AG08395 (cell line): ENCODE data around the gene SMIM22.

Source experiments
- DNase-seq: peaks from one replicate; pipeline ENCODE4 v3.0.0; 2012; ENCODE audit warnings: mixed read lengths, low spot score

Gene SMIM22

GRCh38 chr16:4795828-4796572, 831 bp downstream of the SMIM22 start:
- no peak for DNase-seq

GRCh38 chr16:4796982-4797804, 2.0 kb downstream of the SMIM22 start:
- DNase-seq = no peak

GRCh38 chr16:4797805-4798252, 2.7 kb downstream of the SMIM22 start:
- no peak for DNase-seq

- DNase-seq = no peak
These were observed 3.3 kb downstream of the SMIM22 start for GRCh38 chr16:4798456-4798855.

- DNase-seq = no peak
These were observed 4.1 kb downstream of the SMIM22 start for GRCh38 chr16:4799171-4799855.

- DNase-seq = no peak
These were observed 5.3 kb downstream of the SMIM22 start for GRCh38 chr16:4800290-4801041.

GRCh38 chr16:4801051-4801961, 6.1 kb downstream of the SMIM22 start:
- no peak for DNase-seq

- peak; percentile 43 for DNase-seq
These were observed 6.9 kb downstream of the SMIM22 start, which contains the start of gene ROGDI for GRCh38 chr16:4801962-4802658. ROGDI (minus strand) TSS chr16:4802633; CDS start chr16:4802571, 62 bp downstream.

GRCh38 chr16:4802659-4803287, 7.6 kb downstream of the SMIM22 start:
- DNase-seq = peak; percentile 99

- DNase-seq = no peak
These were observed 8.3 kb downstream of the SMIM22 start for GRCh38 chr16:4803401-4803844.

- DNase-seq = no peak
These were observed 9.0 kb downstream of the SMIM22 start for GRCh38 chr16:4803898-4804762.

GRCh38 chr16:4805231-4805630, 10.1 kb downstream of the SMIM22 start:
- no peak for DNase-seq

- DNase-seq = no peak
These were observed 11.1 kb downstream of the SMIM22 start for GRCh38 chr16:4806280-4806679.

GRCh38 chr16:4811242-4811641, 16.1 kb downstream of the SMIM22 start:
- DNase-seq = no peak

GRCh38 chr16:4811773-4812172, 16.6 kb downstream of the SMIM22 start:
- no peak for DNase-seq

- no peak for DNase-seq
These were observed 18.3 kb downstream of the SMIM22 start for GRCh38 chr16:4813251-4814003.

GRCh38 chr16:4814046-4814445, 18.9 kb downstream of the SMIM22 start:
- no peak for DNase-seq
